ENCODE data around the gene SEMA4F. TPM values are rescaled to one million over a fixed set of nuclear protein-coding genes. Genes with fewer than 3 reads are reported as not detected.

SEMA4F gene
- 0.19 TPM for total RNA-seq (2013)
- polyA plus RNA-seq, result under 1 TPM; 0.16 to 0.44 (median 0.43) TPM
- polyA minus RNA-seq, result under 0.01 and 0.24 TPM in 2 replicates
- total RNA-seq, result 0.39 to 2.6 (median 0.78) reads per million in 11 experiments

GRCh38 chr2:74653985-74654882 lies at the start of gene SEMA4F:
TSS of gene SEMA4F (plus strand) at chr2:74654247. CDS start at chr2:74654377, 130 bp downstream.
- peak; percentile 80 to 86 (median 80) for DNase-seq
- Mint-ChIP-seq H3K27me3 (ENCODE audit: low read depth in 3 of 3) (peaks cover 26 to 41% (median 39%) of the 10 kb centered on the region in 3 donors), H3K4me3 (peak within 1 kb of the TSS; percentile 72 to 89), H3K9me3 (peaks cover 0 to 4% (median 2%) of the 10 kb centered on the region in 7 donors), H3K27ac (peak within 1 kb of the TSS in 1 of 7 donors; percentile 55), H3K4me1 (peaks cover 12% of the 10 kb centered on the region), H3K36me3 (peaks cover 0 to 5% of the 10 kb centered on the region in 2 donors)
- H3K4me2 ChIP-seq (replicated peaks; ENCODE audit: extremely low read depth, low read length, poor library complexity, severe bottlenecking), result peak within 1 kb of the TSS; percentile 98
- H4K20me1 ChIP-seq (ENCODE audit: insufficient read depth, low read length), result no peaks in the 10 kb centered on the region
- peaks cover 17 to 40% of the 10 kb centered on the region in 2 donors for H3K27me3 ChIP-seq (ENCODE audit: control insufficient read depth in 2 of 2, insufficient read depth in 2 of 2, low read length in 2 of 2)
- peak within 1 kb of the TSS; percentile 98 for H2AFZ ChIP-seq (ENCODE audit: insufficient read depth, low read depth, low read length, poor library complexity, severe bottlenecking)
- H3K4me1 ChIP-seq (ENCODE audit: control insufficient read depth in 1 of 2, insufficient read depth in 2 of 2, low read length in 2 of 2), result peaks cover 14 to 17% of the 10 kb centered on the region in 2 donors
- 1% methylated on average over 78 of the region's 79 CpGs for WGBS (ENCODE audit: insufficient coverage)
- no peak within 1 kb of the TSS for H3K27ac ChIP-seq (ENCODE audit: low read depth in 1 of 2, low read length in 2 of 2)
- intact Hi-C loops (cut with micrococcal nuclease), result no loop called here
- TF ChIP-seq CTCF (IDR thresholded peaks at IDR 0.05), result no peak
- no peaks in the 10 kb centered on the region for H3K36me3 ChIP-seq (replicated peaks in 1 of 2; ENCODE audit: control insufficient read depth in 1 of 2, insufficient read depth in 2 of 2, low read length in 2 of 2)
- H3K9me3 ChIP-seq (replicated peaks in 1 of 2; ENCODE audit: control insufficient read depth in 1 of 2, insufficient read depth in 1 of 2, low read length in 2 of 2), result peaks cover 0 to 6% of the 10 kb centered on the region in 2 donors
- no peaks in the 10 kb centered on the region for H3K79me2 ChIP-seq (ENCODE audit: insufficient read depth, low read length)
- H3K4me3 ChIP-seq (replicated peaks in 1 of 3; ENCODE audit: low read depth in 2 of 3, low read length in 3 of 3), result peak within 1 kb of the TSS; percentile 39 to 79 (median 42)
- peak within 1 kb of the TSS; percentile 67 for H3K9ac ChIP-seq (ENCODE audit: insufficient read depth, low read length, poor library complexity, severe bottlenecking)

- WGBS (ENCODE audit: insufficient coverage), result 100% methylated on average over 1 of the region's 5 CpGs
- peaks cover 6 to 26% (median 18%) of the 10 kb centered on the region in 3 donors for H3K27me3 Mint-ChIP-seq (ENCODE audit: low read depth in 3 of 3)
- H3K36me3 Mint-ChIP-seq, result no peaks in the 10 kb centered on the region
- H3K9me3 ChIP-seq (replicated peaks in 1 of 2; ENCODE audit: control insufficient read depth in 1 of 2, insufficient read depth in 1 of 2, low read length in 2 of 2), result no peaks in the 10 kb centered on the region
- peaks cover 0 to 7% (median 3%) of the 10 kb centered on the region in 7 donors for H3K9me3 Mint-ChIP-seq
- no peaks in the 10 kb centered on the region for H3K79me2 ChIP-seq (ENCODE audit: insufficient read depth, low read length)
- no peak for DNase-seq
- no peak overlapping the region for H3K4me2 ChIP-seq (replicated peaks; ENCODE audit: extremely low read depth, low read length, poor library complexity, severe bottlenecking)
- no peak overlapping the region for H3K27ac Mint-ChIP-seq
- peaks cover 0 to 5% of the 10 kb centered on the region in 2 donors for H3K4me1 ChIP-seq (ENCODE audit: control insufficient read depth in 1 of 2, insufficient read depth in 2 of 2, low read length in 2 of 2)
- peaks cover 0 to 2% of the 10 kb centered on the region in 2 donors for H3K27me3 ChIP-seq (ENCODE audit: control insufficient read depth in 2 of 2, insufficient read depth in 2 of 2, low read length in 2 of 2)
- H3K36me3 ChIP-seq (replicated peaks in 1 of 2; ENCODE audit: control insufficient read depth in 1 of 2, insufficient read depth in 2 of 2, low read length in 2 of 2), result no peaks in the 10 kb centered on the region
- no peak overlapping the region for H2AFZ ChIP-seq (ENCODE audit: insufficient read depth, low read depth, low read length, poor library complexity, severe bottlenecking)
- no peak overlapping the region for H3K4me3 ChIP-seq (replicated peaks in 1 of 3; ENCODE audit: low read depth in 2 of 3, low read length in 3 of 3)
- H3K9ac ChIP-seq (ENCODE audit: insufficient read depth, low read length, poor library complexity, severe bottlenecking), result no peak overlapping the region
- H3K27ac ChIP-seq (ENCODE audit: low read depth in 1 of 2, low read length in 2 of 2), result no peak overlapping the region
- H4K20me1 ChIP-seq (ENCODE audit: insufficient read depth, low read length), result no peaks in the 10 kb centered on the region
- H3K4me3 Mint-ChIP-seq, result no peak overlapping the region
- peaks cover 3% of the 10 kb centered on the region for H3K4me1 Mint-ChIP-seq
- intact Hi-C loops (cut with micrococcal nuclease), result no loop called here
- TF ChIP-seq CTCF (IDR thresholded peaks at IDR 0.05), result no peak
These were observed 47.1 kb upstream of the SEMA4F start for GRCh38 chr2:74606927-74607326.

Data from CD14-positive monocyte (primary cell).